Ishikawa (cell line): Measurements from ENCODE around the gene RCOR3.
A peak's percentile ranks its signal among the peaks of the same experiment; 100 is the strongest.

Experiments
- CEBPB ChIP-seq: IDR thresholded peaks from 2 replicates; pipeline ENCODE4 v1.6.1; 2012
- CREB1 ChIP-seq: IDR thresholded peaks from 2 replicates; pipeline ENCODE4 v1.6.1; 2012; ENCODE audit warnings: low read depth
- EGR1 ChIP-seq: IDR thresholded peaks from 2 replicates; pipeline ENCODE4 v1.6.1; 2012
- EP300 ChIP-seq: IDR thresholded peaks from 2 replicates; pipeline ENCODE4 v1.6.1; 2012; ENCODE audit warnings: borderline replicate concordance
- FOXM1 ChIP-seq: IDR thresholded peaks from 2 replicates; pipeline ENCODE4 v1.6.1; 2012; ENCODE audit warnings: low read depth, borderline replicate concordance
- NFIC ChIP-seq: IDR thresholded peaks from 2 replicates; pipeline ENCODE4 v1.6.1; 2012
- RAD21 ChIP-seq: IDR thresholded peaks from 2 replicates; pipeline ENCODE4 v1.6.1; 2012; ENCODE audit warnings: low read depth
- TAF1 ChIP-seq: IDR thresholded peaks from 2 replicates; pipeline ENCODE4 v1.6.1; 2012; ENCODE audit warnings: low read depth, mild to moderate bottlenecking
- TCF12 ChIP-seq: IDR thresholded peaks from 2 replicates; pipeline ENCODE4 v1.6.1; 2012; ENCODE audit warnings: low read depth
- TEAD4 ChIP-seq: IDR thresholded peaks from 2 replicates; pipeline ENCODE4 v1.6.1; 2012
- YY1 ChIP-seq: IDR thresholded peaks from 2 replicates; pipeline ENCODE4 v1.6.1; 2012; ENCODE audit warnings: low read depth
- ZBTB7A ChIP-seq: IDR thresholded peaks from 2 replicates; pipeline ENCODE4 v1.6.1; 2012; ENCODE audit warnings: low read depth
- TF ChIP-seq, protein P1 (sequence below): IDR thresholded peaks from 2 replicates; pipeline ENCODE4 v1.6.1; 2012
- TF ChIP-seq, protein P2 (sequence below): IDR thresholded peaks from 2 replicates; pipeline ENCODE4 v1.6.1; 2012
- TF ChIP-seq, protein P3 (sequence below): IDR thresholded peaks from 2 replicates; pipeline ENCODE4 v1.6.1; 2012; ENCODE audit warnings: low read depth, mild to moderate bottlenecking

The RCOR3 gene

DNA sequence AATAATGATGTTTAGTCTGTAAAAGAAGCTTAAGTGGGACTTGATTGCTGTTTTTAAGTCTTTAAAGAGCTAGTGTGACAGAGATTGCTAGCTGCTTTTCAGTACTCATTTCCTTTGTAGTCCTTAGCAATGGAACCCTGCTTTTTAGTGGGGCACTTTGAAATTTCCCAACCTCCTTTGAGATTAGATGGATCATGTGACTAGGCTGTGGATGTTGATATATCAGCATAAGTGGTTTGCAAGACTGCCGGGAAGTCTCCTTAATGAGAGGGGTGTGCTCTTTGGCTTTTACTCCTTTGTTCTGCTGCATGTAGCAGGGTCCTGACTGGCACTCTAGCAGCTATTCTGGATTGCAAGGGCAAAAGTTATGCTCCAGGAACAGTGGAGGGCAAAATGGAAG, 11.2 kb upstream of the RCOR3 start:
- TF ChIP-seq, protein P1, sequence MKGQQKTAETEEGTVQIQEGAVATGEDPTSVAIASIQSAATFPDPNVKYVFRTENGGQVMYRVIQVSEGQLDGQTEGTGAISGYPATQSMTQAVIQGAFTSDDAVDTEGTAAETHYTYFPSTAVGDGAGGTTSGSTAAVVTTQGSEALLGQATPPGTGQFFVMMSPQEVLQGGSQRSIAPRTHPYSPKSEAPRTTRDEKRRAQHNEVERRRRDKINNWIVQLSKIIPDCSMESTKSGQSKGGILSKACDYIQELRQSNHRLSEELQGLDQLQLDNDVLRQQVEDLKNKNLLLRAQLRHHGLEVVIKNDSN, result 0 out of 2 replicates have a peak, but pooled peaks have one; percentile 30
- TF ChIP-seq, protein P2, sequence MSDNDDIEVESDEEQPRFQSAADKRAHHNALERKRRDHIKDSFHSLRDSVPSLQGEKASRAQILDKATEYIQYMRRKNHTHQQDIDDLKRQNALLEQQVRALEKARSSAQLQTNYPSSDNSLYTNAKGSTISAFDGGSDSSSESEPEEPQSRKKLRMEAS, result no peak

DNA sequence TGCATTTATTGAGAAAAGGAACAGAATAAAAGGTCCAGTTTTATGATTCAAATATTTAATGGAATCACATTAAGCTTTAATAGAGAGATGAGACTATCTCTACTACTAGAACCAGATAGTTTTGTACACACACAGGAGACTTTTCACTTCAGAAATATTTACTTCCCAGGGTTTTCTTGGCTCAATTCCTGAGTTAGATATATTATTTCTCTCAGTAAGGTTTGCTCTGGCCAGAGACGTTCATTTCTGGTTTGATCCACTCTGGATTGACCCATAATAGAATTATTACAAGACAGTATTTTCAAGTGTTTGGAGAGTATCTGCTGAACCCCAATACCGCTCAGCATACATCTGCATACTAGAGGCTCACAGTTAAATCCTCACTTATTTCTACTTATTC, 1.3 kb upstream of the RCOR3 start:
- TF ChIP-seq CEBPB (no peak), NFIC (no peak), FOXM1 (no peak; the same call in 1 of the 2 replicates), EP300 (no peak), TCF12 (no peak), EGR1 (no peak)
- TF ChIP-seq, protein P1, result no peak

DNA sequence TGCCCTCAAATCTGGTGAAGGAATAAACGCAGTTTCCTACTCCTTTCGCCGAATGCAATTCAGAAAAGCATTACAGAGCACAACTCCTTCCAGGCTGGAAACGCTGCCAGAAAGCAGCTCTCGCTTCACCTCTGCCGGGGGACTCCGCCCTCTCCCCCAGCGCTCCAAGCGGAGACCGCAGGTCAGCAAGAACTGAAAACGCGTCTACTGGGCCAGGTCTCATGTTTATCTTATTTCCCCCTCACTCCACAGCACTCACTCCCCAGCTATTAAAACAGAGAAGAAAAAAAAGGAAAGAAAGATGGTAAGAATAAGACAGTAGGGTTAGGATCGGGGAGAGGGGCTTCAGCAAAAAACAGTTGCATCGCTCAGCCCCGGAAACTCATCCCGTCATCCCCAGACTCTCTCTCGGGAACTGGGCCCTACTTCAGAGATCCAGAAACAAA, 833 bp upstream of the RCOR3 start:
- TF ChIP-seq EP300 (no peak), CREB1 (no peak), CEBPB (no peak), TAF1 (no peak), RAD21 (no peak), TEAD4 (no peak), YY1 (no peak), FOXM1 (no peak), NFIC (no peak; the same call in 1 of the 2 replicates), TCF12 (no peak), ZBTB7A (no peak; the same call in 1 of the 2 replicates)
- TF ChIP-seq, protein P3, sequence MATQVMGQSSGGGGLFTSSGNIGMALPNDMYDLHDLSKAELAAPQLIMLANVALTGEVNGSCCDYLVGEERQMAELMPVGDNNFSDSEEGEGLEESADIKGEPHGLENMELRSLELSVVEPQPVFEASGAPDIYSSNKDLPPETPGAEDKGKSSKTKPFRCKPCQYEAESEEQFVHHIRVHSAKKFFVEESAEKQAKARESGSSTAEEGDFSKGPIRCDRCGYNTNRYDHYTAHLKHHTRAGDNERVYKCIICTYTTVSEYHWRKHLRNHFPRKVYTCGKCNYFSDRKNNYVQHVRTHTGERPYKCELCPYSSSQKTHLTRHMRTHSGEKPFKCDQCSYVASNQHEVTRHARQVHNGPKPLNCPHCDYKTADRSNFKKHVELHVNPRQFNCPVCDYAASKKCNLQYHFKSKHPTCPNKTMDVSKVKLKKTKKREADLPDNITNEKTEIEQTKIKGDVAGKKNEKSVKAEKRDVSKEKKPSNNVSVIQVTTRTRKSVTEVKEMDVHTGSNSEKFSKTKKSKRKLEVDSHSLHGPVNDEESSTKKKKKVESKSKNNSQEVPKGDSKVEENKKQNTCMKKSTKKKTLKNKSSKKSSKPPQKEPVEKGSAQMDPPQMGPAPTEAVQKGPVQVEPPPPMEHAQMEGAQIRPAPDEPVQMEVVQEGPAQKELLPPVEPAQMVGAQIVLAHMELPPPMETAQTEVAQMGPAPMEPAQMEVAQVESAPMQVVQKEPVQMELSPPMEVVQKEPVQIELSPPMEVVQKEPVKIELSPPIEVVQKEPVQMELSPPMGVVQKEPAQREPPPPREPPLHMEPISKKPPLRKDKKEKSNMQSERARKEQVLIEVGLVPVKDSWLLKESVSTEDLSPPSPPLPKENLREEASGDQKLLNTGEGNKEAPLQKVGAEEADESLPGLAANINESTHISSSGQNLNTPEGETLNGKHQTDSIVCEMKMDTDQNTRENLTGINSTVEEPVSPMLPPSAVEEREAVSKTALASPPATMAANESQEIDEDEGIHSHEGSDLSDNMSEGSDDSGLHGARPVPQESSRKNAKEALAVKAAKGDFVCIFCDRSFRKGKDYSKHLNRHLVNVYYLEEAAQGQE, result no peak
- TF ChIP-seq, protein P2, result no peak
- TF ChIP-seq, protein P1, result no peak

DNA sequence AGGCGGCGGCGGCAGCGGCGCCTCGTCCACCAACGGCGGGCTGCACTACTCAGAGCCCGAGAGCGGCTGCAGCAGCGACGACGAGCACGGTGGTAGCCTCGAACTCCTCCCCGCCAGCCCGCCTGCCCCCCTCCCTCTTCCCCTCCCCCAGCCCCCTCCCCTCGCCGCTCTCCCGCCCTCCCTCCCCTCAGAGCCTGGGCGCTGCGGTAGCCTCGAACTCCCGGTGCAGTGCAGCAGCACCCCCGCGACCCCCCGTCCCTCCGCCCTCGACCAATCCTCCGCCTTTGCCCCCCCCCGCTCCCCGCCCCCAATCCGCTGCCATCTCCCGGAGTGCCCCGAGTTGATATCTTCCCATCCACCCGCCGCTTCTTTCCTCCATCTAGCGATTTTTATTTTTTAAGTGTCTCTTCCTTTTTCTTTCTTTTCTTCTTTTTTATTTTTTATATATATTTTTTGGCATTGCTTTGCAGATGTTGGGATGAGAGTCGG, 516 bp downstream of the RCOR3 start:
- no peak for TF ChIP-seq FOXM1

DNA sequence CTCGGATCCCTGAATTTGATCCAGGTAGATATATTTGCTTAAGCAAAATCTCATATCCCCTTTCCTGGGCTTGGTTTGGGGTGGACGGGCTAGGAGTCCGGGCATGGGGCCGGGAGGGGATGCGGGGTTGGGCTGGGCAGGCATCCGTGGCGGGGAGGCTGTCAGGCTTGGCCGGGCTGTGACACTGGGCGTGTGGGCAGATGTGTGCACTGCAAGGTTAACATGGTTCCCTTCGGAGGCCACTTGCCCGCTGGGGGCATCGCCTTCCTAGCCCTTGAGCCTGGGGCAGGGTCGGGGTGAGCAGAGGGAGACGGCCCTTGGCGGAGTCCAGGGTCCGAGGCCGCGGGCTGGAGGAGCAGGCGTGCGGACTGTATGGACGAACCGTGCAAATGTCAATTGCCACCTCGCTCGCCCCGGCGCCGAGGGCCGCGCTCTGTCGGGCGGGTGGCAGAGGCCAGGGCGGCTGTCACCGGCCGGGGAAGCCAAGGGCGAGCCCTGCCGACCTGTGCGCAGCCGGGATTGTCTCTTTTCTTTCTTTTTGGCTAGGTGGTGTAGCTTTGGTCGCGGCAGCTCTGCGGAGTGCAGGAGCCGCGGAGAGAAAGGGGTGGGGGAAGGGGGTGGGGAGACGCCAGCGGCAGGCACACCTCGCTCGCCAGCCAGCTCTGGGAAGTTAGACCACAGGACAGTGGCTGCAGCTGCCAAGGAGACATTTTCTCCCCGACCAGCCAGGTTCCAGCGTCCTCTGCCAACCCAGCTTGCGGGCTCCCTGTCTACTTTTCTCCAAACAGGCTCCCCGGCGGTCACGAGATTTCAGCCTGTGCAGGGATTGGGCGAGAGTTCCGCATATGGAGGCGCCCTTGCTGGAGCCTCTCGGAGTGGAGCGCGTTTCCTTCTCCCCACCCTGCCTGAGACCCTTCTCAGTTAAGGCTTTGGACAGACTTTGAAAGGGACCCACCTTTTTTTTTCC, 1.3 kb downstream of the RCOR3 start:
- TF ChIP-seq CEBPB (no peak), RAD21 (no peak), YY1 (peak; percentile 36; the same call in 1 of the 2 replicates), CREB1 (no peak), TAF1 (peak; percentile 45), NFIC (no peak), FOXM1 (no peak), EGR1 (no peak), ZBTB7A (peak; percentile 61; the same call in 1 of the 2 replicates), EP300 (no peak), TEAD4 (no peak)
- TF ChIP-seq, protein P1, result peak; percentile 74
- TF ChIP-seq, protein P2, result 0 out of 2 replicates have a peak, but pooled peaks have one; percentile 32

DNA sequence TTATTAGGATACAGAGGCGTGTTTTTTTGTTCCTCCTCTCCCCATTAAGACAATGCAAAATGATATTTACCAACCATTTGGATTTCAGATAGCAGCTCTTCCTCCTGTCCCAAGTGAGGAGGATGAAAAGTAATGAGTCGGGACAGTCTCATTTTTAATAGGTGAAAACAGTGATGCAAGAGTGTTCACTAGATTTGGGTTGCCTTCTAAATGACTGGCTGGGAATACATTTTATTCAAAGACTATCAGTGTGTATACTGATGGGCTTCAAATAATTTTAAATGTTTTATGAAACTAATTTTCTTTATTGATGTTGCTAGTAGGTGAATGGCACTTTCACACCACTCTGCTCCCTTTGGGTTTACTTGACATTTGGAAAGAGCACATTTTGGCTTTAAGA, 2.1 kb downstream of the RCOR3 start:
- no peak for TF ChIP-seq EP300
- no peak for TF ChIP-seq YY1
- no peak for TF ChIP-seq NFIC
- TF ChIP-seq ZBTB7A, result 0 out of 2 replicates have a peak, but pooled peaks have one; percentile 1
- no peak for TF ChIP-seq EGR1
- TF ChIP-seq, protein P1, result no peak
- no peak for TF ChIP-seq TEAD4
